Fibroblast of peridontal ligament (primary cell): Measurements from ENCODE around the gene PHLDA1.

Experiments
- DNase-seq: peaks from one replicate; pipeline ENCODE4 v3.0.0-alpha.2; 2010; ENCODE audit errors: extremely low read depth

Gene PHLDA1

DNA sequence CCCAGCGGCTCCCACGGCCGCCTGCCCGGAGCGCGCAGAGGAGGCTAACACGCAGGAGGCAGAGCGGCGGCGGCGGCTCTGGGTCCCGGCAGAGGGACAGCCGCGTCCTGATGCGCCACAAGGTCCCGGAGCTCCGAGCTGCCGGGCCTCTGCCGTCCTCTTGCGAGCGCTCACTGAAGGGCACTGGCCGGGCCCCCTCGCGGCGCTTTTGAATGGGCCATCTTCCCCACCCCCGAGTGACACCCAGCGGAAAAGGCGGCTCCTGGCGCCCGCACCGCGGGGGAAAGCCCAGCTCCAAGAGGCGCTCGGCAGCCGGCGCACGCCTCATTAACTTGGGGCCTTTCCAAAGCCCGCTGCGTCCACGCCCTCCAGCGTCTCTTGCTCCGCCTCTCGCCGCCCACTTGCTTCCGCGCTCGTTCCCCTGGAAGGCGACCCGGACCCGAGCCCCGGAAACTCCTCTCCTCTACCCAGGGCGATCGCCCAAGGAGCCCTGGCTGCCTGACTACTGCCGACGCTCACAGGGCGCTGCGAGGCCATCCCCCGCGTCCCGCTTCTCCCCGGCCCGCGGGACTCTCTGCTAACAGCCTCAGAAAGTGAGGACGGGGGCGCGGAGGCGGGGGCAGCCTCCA lies at the start of gene PHLDA1:
Gene PHLDA1, minus strand, starts transcription at position 363 of the 629 bp plus-strand sequence.
- DNase-seq: peak; percentile 97

DNA sequence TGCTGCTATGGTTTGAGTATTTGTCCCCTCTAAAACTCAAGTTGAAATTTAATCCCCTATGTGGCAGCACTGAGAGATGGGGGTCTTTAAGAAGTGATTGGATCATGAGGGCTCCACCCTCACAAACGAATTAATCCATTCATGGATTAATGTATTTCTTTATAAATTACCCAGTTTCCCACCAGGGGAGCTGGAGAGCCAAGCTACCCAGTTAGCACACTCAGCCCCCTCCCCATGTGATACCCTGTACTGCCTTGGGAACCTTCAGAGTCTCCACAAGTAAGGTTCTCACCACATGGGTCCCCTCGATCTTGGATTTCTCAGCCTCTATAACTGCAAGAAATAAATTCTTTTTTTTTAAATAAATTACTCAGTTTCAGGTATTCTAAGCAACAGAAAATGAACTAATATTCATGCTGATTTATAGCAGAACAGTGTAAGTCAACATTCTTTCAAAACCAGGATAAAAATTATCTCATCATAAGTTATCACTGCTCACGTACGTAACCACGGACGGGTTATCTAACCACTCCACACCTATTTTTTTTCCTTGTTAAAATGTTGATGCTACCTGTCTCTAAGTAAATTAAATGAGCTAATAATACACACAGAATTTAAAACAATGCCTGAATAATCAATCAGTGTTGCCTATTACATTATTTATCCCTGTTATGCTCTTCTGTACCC lies 49.3 kb upstream of the PHLDA1 start:
- no peak for DNase-seq

DNA sequence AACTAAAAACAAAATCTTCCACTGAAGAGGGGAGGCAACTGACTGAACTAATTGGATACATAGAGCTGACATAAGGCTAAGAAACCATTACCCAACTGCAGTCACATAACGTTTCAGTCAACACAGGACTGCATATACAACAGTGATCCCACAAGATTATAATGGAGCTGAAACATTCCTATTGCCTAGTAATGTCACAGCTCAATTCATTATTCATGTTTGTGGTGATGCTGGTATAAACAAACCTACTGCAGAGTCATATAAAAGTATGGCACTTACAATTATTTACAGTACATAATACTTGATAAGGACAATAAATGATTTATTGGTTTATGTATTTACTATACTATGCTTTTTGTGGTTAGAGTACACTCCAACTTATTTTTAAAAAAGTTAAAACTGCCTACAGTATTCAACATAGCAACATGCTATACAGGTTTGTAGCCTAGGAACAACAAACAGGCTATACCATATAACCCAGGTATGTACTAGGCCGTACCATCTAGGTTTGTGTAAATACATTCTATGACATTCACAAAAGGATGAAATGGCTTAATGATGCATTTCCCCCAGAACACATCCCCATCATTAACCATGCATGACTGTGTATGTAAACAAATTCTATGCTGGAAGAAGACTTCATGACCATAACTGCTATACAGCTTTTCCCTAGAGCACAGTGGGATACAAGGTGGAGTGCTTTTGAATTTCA lies 48.6 kb upstream of the PHLDA1 start:
- peak; percentile 31 for DNase-seq

DNA sequence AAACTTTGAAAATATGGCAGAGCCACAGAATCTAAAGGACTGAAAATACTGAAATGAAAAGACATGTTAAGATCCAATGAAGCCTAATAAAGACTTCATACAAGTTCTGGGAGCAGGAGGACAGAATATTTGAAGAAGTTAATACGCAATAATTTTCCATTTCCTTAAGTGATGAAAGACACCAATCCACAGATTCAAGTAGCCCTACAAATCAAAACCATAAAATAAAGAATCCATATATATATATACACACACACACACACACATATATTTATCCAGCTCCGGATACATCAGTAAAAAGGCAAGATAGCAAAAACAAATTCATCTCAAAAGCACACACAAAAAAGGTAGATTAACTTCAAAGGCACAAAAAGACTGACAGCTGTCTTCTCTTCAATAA lies 47.2 kb upstream of the PHLDA1 start:
- DNase-seq: no peak

DNA sequence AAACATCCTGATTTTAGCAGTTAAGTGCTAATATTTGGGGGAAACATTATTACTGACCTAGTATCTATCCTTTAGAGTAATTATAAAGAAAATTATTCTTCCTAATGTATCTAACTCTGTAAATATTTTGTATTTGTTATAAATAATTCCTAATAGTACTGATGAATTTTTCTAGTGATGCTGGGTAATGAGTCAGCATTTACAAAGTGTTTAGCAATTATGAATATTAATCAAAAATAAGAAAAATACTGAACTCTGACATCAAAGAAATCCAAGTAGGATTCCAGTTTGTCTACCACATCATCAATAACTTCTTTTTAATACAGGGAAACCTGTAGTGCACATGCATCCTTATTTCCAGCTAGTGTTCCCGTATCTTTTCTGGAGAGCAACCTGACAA lies 43.9 kb upstream of the PHLDA1 start:
- DNase-seq: no peak

DNA sequence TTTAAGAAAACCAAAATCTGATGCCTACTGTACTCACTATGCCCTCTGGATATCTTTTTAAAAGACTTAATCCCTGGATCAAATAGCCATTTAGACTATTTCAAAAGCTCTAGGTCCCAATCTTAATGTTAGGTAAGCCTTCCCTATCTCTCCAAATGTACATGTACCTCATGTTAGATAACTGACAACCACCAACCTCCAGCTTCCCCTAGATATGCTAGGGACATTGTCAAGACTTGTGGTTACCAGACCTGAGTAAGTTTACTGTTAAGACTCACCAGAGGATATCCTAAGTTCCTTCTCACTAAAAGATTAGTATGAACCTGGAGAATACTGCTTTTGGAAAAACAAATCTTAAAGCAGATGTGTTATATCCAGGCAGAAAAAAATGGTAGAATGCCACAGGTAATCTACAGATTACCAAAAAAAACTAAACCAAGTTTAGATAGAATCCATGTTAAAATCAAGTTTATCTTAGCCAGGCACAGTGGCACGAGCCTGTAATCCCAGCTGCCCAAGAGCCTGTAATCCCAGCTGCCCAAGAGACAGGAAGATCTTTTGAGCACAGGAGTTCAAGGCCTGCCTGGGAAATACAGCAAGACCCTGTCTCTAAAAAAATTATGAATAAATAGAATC lies 43.2 kb upstream of the PHLDA1 start:
- DNase-seq: no peak

DNA sequence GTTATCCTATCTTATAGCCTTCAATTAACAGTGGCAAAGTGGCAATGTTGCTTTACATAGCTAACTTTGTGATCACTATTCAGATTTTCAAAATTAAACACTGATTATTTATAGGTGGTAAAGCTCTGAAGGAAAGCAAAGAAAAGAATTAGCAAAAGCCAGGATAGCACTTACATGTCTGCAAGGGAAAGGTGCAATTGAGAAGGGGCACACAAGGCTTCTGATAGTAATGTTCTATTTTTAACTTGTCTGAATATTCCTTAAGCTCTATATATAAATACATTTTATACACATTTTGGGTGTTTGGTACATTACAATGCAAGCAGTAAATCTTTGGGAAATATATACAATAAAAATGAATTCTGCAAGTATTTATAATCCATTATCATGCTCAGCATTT lies 42.0 kb upstream of the PHLDA1 start:
- DNase-seq: no peak

DNA sequence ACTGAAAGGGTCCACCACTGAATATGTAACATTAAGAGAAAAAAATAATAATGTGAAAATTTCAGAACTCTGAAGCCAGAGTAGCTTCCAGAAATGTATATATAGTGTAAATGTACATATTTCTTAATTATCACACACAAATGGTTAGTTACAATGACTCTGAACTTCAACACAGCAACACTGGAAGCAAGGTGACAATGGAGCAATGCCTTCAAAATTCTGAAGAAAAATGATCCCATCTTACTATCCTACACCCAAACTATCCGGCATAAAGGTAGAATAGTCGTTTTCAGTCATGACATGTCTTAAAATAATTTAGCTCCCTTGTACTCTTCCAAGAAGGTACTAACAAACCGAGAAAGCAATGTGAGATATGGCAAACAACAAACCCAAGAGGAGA lies 41.0 kb upstream of the PHLDA1 start:
- DNase-seq: no peak

DNA sequence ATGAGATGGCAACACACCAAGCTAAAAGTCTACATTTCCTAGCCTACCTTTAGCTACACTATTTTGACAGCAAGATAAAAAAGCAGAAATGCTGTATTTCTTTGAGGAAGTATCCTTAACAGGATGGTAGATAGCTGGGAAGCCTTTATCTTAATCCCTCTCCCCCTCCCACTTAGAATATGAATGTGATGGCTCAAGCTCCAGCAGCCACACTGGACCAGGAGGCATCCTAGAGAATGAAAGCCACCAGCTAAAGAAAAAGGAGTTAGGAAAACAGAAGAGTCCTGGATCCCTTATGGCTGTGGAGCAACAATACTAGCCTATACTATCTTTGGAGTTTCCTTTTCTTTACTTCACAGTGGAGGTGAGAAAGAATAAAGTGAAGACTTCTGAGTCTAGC lies 37.8 kb upstream of the PHLDA1 start:
- no peak for DNase-seq

DNA sequence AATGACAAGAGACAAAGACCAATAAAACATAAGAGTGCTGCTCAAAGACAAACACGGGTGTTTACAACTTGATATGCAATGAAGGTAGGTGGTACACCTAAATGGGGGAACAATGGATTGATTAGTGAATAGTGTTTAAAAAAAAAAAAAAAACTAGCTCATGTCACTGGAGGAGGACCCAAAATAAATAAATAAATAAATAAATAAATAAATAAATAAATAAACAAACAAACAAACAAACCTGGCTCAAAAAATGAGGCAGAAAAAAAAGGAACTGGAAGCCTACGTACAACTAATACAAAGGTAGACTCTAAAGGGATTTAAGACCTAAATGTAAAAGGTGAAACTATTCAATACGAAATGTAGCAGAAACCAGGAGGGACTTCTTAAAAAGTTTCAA lies 34.3 kb upstream of the PHLDA1 start:
- DNase-seq: no peak

DNA sequence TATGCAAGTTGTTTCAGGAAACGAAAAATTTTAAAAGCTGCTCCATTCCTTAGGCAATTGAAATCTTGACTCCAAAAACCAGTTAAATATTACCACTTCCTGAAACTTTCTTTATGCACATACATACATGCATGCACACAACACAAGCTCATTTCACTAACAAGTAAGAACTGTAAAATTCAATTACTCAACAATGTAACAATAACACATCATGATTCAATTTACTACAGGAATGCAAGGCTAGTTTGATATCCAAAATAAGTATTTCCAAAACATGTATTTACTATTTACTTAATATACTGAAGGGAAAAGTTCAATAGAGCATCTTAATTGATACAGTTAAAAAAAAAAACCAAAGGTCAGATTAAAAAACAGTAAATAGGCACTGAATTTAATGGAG lies 33.3 kb upstream of the PHLDA1 start:
- DNase-seq: peak; percentile 18

DNA sequence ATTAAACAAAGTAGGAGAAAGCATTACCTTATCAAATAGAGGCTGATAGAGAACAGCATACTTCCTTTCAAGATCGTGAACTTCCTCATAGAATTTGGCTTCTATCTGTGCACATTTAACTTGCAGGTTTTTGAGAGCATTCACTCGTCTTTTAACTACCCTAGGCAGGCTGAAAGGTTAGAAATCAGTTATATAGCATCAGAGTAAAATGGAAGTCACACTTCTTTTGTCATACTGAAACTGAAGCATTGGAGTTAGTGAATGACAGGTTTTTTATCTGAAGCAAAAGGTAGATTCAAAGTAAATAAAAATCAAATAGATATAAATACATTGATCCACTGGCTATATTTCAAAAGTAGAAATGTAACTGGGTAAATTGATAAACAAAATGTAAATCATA lies 28.5 kb upstream of the PHLDA1 start:
- DNase-seq: no peak

DNA sequence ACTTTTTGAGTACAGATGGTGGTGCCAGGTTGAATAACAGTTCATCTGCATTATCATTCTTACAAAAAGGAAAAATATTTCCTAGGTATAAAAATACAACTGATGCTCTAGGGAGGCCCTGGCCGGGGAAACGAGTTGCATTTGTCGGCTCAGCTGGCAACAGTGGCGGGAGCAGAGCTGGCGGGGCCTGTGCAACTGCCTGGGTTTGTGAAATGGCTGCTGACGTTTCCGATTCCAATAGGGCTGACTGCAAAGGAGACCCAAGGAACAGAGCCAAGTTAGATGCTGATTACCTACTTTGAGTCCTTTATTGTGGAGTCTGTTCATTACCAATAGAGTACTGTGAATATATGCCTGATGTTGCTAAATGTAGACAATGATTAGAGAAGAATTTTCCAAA lies 25.8 kb upstream of the PHLDA1 start:
- DNase-seq: no peak

DNA sequence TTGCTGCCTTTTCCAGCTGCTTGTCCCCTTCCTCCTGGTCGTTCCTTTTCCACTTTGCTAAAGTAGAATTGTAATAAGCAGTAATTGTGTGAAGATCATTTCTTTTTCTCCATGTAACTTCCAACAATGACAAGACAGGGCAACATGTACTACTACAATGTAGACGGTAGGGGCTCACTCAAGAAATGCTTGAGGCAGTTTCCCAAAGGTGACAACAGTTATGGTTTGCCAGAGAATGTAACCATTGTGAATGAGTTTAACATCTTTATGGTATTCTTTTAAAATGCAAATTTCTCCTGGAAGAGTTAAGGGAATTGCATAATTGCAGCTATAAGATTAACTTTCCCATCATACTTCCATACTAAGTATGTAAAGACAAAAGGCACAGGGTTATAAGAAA lies 23.8 kb upstream of the PHLDA1 start:
- no peak for DNase-seq

DNA sequence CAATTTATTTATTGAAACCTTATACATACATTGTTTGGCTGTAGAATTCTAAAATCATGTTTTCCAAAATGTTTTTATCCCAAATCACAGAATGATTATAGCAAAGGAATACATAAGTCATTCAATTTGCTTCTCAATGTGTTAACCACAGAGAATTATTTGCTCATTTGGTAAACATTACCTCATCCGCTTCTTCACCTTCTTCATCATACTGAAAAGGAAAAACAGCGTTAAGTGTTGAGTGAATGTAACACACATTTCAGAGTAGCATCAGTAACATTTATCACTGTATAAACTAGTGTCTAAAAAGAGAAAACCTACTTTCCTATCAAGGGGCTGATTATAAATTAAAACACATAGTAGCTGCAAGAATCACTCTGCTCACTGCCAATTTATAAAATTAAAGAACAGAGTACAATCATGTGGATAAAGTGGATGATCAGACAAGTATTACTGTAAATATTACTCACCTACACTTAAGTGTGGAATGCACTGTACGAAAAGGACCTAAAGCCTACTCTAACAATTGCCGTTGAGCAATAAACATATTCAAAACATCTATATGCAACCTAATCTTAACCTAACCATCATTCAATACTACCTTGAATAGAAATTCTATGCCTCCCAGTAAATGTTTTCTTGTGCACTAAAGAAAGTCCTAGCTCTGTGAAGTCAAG lies 18.1 kb upstream of the PHLDA1 start:
- no peak for DNase-seq

DNA sequence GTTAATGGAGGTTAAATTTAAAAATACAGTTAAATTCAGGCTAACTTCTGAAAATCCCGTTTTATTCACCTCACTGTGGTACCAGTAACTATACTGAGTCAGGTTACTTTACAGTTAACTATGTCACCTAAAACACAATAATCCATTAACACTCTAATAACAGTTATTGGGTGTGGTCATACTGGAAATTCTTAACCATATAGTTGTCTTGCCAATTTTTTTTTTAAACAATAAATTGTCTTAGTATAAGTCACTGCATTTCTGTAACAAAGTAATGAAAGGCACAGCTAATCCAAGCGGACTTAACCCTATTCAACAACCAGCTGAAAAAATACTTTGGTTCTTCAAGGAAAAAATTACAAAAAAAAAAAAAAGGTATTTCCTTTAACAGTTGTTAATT lies 16.2 kb upstream of the PHLDA1 start:
- no peak for DNase-seq

DNA sequence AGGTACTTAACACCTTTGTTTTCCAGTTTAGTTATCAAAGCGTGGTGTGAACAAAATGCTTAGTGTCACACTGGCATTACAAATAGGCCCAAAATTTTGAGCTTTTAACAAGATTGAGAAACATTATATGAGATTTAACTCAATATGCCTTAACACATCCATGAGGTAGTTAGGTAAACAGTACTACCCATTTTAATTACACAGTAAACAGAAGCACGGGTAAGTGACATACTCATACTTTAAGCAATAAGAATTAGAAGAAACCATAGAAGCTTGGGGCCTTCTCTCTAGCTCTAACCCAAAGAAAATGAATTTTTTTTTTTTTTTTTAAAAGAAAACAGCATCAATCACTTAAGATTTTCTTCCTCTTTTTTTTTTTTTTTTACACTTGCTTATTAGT lies 15.5 kb upstream of the PHLDA1 start:
- DNase-seq: no peak

DNA sequence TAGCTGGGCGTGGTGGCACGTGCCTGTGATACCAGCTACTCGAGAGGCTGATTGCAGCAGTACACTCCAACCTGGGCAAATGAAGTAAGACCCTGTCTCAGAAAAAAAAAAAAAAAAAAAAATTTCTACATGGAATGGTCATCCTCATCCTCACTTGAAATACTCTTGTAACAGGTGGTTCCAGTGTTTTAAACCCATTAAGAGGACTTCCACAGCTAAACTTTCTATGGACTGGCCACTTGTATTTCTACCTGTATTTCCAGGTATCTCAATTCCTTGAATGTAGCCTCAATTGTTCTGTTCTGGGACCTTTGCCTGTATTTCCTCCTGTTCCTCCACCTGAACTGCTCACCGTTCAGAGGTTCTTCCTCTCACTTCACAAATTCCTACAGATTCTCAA lies 11.8 kb upstream of the PHLDA1 start:
- DNase-seq: no peak

DNA sequence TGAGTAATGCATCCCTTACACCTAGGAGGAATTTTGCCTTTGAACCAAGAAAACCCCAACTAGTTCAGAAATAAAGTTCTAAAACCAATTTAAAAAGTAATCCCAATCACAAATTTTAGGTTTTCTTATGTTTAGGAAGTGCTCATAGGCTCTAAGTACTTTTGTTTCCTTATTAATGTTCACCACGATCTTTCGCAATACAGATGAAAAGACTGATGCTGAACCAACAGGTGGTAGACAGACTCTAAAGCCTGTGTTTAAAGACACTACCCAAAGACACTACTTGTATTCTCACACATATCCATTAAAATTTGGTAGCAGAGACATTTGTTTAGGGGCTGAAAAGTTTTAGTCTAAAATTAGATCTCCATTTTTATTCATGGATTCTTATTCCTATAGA lies 10.6 kb upstream of the PHLDA1 start:
- no peak for DNase-seq

DNA sequence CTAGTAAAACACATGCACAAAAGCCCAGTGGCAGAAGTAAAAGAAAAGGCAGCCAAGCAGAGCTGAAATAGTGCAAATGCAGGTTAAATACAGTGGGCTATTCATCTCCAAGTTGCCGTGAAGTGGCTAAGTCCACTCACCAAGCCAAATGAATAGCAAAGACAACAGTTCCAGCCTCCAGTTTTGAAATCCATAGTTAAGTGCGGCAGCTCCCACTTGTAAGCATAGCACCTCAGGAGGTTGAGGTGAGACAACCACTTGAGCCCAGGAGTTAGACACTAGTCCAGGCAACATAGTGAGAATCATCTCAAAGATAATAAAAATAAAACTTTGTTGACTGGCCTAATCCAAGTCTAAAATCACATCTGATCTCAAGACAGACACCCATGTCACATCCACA lies 9.8 kb upstream of the PHLDA1 start:
- DNase-seq: no peak

DNA sequence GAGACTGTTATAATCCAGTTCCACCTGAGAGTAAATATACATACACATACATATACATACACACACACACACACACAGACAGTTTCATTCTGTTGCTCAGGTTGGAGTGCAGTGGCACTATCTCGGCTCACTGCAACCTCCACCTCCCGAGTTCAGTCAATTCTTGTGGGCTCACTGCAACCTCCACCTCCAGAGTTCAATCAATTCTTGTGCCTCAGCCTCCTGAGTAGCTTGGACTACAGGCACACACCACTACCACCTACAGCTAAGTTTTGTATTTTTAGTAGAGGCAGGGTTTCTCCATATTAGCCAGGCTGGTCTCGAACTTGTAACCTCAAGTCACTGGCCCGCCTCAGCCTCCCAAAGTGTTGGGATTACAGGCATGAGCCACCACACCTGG lies 8.9 kb upstream of the PHLDA1 start:
- DNase-seq: no peak

DNA sequence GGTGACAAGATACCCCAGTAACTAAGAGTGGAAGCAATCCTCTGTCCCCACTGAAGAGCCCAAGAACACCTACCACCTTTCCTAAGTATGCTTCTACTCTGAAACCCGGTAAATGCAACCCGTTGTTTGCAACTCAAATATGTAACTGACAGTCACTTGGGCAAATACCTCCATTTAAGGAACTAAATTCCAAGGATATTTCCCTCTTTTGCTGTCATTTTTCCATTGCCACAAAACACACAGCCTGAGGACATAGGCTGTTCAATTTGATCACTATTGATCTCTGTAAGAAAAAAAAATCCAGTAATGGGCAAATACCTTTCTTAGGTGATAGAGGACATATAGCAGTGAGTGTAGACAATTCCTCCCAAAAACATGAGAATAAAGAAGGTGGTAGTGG lies 6.6 kb upstream of the PHLDA1 start:
- no peak for DNase-seq
